SK-N-SH treated with all-trans-retinoic acid at 6 μM for 48 hours (cell line): Measurements from ENCODE around the gene TBC1D2.

Experiments used
- ATAC-seq: fragments of 200-7000 bp; cut with Tn5 transposase; 3 replicates; pipeline ENCODE4 v1.9.1; 2020; ENCODE audit warnings: mild to moderate bottlenecking, moderate library complexity
- ARNTL ChIP-seq: fragments of 450-650 bp; formaldehyde crosslinking; IDR thresholded peaks from 2 replicates; pipeline ENCODE4 v1.5.0; 2020; ENCODE audit warnings: low read depth, mild to moderate bottlenecking, moderate library complexity, borderline replicate concordance
- BACH2 ChIP-seq: fragments of 250-450 bp; sonication (Bioruptor Pico); IDR thresholded peaks from 2 replicates; pipeline ENCODE4 v1.9.0; 2021; ENCODE audit warnings: mild to moderate bottlenecking, borderline replicate concordance
- CREB5 ChIP-seq: fragments of 250-450 bp; sonication (Bioruptor Pico); IDR thresholded peaks from 2 replicates; pipeline ENCODE4 v1.5.1; 2020; ENCODE audit warnings: low read depth, mild to moderate bottlenecking, moderate library complexity
- CSDC2 ChIP-seq: fragments of 250-450 bp; sonication (Bioruptor Pico); IDR thresholded peaks from 2 replicates; pipeline ENCODE4 v1.5.0; 2020; ENCODE audit warnings: mild to moderate bottlenecking, moderate library complexity
- CSRNP3 ChIP-seq: fragments of 250-450 bp; sonication (Bioruptor Pico); IDR thresholded peaks from 2 replicates; pipeline ENCODE4 v1.5.1; 2021; ENCODE audit warnings: mild to moderate bottlenecking, moderate library complexity
- ESRRG ChIP-seq: fragments of 250-450 bp; sonication (Bioruptor Pico); IDR thresholded peaks from 2 replicates; pipeline ENCODE4 v1.6.1; 2021; ENCODE audit warnings: mild to moderate bottlenecking
- GLIS3 ChIP-seq: fragments of 250-450 bp; sonication (Bioruptor Pico); IDR thresholded peaks from 2 replicates; pipeline ENCODE4 v1.5.0; 2020; ENCODE audit warnings: mild to moderate bottlenecking, moderate library complexity
- ISL1 ChIP-seq: fragments of 250-450 bp; sonication (Bioruptor Pico); IDR thresholded peaks from 2 replicates; pipeline ENCODE4 v2.1.2; 2022; ENCODE audit warnings: mild to moderate bottlenecking, moderate library complexity
- OSR1 ChIP-seq: fragments of 250-450 bp; sonication (Bioruptor Pico); IDR thresholded peaks from 2 replicates; pipeline ENCODE4 v1.8.0; 2022; ENCODE audit warnings: moderate library complexity, mild to moderate bottlenecking, inconsistent platforms
- PATZ1 ChIP-seq: fragments of 250-450 bp; sonication (Bioruptor Pico); IDR thresholded peaks from 2 replicates; pipeline ENCODE4 v1.8.0; 2020; ENCODE audit warnings: mild to moderate bottlenecking, moderate library complexity, borderline replicate concordance
- POU6F1 ChIP-seq: fragments of 250-450 bp; sonication (Bioruptor Pico); IDR thresholded peaks from 2 replicates; pipeline ENCODE4 v1.8.0; 2021; ENCODE audit warnings: low read depth, mild to moderate bottlenecking, moderate library complexity, borderline replicate concordance
- PPARA ChIP-seq: fragments of 250-450 bp; sonication (Bioruptor Pico); IDR thresholded peaks from 2 replicates; pipeline ENCODE4 v1.5.0; 2020; ENCODE audit warnings: mild to moderate bottlenecking, borderline replicate concordance
- SNAI2 ChIP-seq: fragments of 250-450 bp; sonication (Bioruptor Pico); IDR thresholded peaks from 2 replicates; pipeline ENCODE4 v1.5.0; 2020; ENCODE audit warnings: mild to moderate bottlenecking, moderate library complexity
- TCF4 ChIP-seq: fragments of 250-450 bp; sonication (Bioruptor Pico); IDR thresholded peaks from 2 replicates; pipeline ENCODE4 v1.8.0; 2021; ENCODE audit warnings: mild to moderate bottlenecking, moderate library complexity, borderline replicate concordance
- TOX ChIP-seq: fragments of 250-450 bp; sonication (Bioruptor Pico); IDR thresholded peaks from 2 replicates; pipeline ENCODE4 v1.8.0; 2021; ENCODE audit warnings: mild to moderate bottlenecking, moderate library complexity, borderline replicate concordance
- TSHZ2 ChIP-seq: fragments of 250-450 bp; sonication (Bioruptor Pico); IDR thresholded peaks from 2 replicates; pipeline ENCODE4 v1.5.0; 2020; ENCODE audit warnings: mild to moderate bottlenecking, moderate library complexity
- ZC3H10 ChIP-seq: fragments of 250-450 bp; sonication (Bioruptor Pico); IDR thresholded peaks from 2 replicates; pipeline ENCODE4 v1.5.1; 2021; ENCODE audit warnings: mild to moderate bottlenecking, moderate library complexity
- ZFP3 ChIP-seq: fragments of 250-450 bp; sonication (Bioruptor Pico); IDR thresholded peaks from 2 replicates; pipeline ENCODE4 v1.5.0; 2020; ENCODE audit warnings: mild to moderate bottlenecking, moderate library complexity
- ZFP30 ChIP-seq: fragments of 450-650 bp; formaldehyde crosslinking; IDR thresholded peaks from 2 replicates; pipeline ENCODE4 v1.5.0; 2022; ENCODE audit warnings: mild to moderate bottlenecking, moderate library complexity
- ZNF565 ChIP-seq: fragments of 450-650 bp; formaldehyde crosslinking; conservative IDR thresholded peaks from 2 replicates; pipeline ENCODE4 v1.5.0; 2020; ENCODE audit warnings: low read depth, mild to moderate bottlenecking, moderate library complexity
- ZNF70 ChIP-seq: fragments of 450-650 bp; formaldehyde crosslinking; IDR thresholded peaks from 2 replicates; pipeline ENCODE4 v1.5.0; 2020; ENCODE audit warnings: mild to moderate bottlenecking, moderate library complexity
- ZNF8 ChIP-seq: fragments of 450-650 bp; formaldehyde crosslinking; IDR thresholded peaks from 2 replicates; pipeline ENCODE4 v1.5.0; 2020; ENCODE audit warnings: mild to moderate bottlenecking, moderate library complexity

The TBC1D2 gene

GRCh38 chr9:98298476-98298875 is 43.0 kb upstream of the TBC1D2 start:
- TF ChIP-seq SNAI2 (CRISPR knock-in tag): no peak
- no peak for TF ChIP-seq ZNF565 (CRISPR knock-in tag)
- no peak for TF ChIP-seq ZNF8 (CRISPR knock-in tag)
- no peak for TF ChIP-seq ZNF70 (CRISPR knock-in tag)
- no peak for TF ChIP-seq ZC3H10 (CRISPR knock-in tag)
- ATAC-seq: no peak

- TF ChIP-seq OSR1 (CRISPR knock-in tag) (no peak), PATZ1 (CRISPR knock-in tag) (no peak), GLIS3 (CRISPR knock-in tag) (no peak), TCF4 (no peak)
- ATAC-seq: no peak
Observed at GRCh38 chr9:98295824-98296223, 40.4 kb upstream of the TBC1D2 start.

- ATAC-seq: no peak
- TF ChIP-seq OSR1 (CRISPR knock-in tag) (no peak), BACH2 (CRISPR knock-in tag) (no peak), GLIS3 (CRISPR knock-in tag) (no peak)
Observed at GRCh38 chr9:98291820-98292219, 36.4 kb upstream of the TBC1D2 start.

- ATAC-seq: no peak
- TF ChIP-seq ZNF8 (CRISPR knock-in tag) (no peak), CSRNP3 (CRISPR knock-in tag) (no peak), ZFP30 (CRISPR knock-in tag) (no peak), SNAI2 (CRISPR knock-in tag) (no peak), ZNF70 (CRISPR knock-in tag) (no peak), GLIS3 (CRISPR knock-in tag) (no peak), CSDC2 (CRISPR knock-in tag) (no peak), PPARA (no peak), ZC3H10 (CRISPR knock-in tag) (no peak), TCF4 (no peak), TSHZ2 (CRISPR knock-in tag) (no peak), POU6F1 (CRISPR knock-in tag) (no peak), CREB5 (no peak), OSR1 (CRISPR knock-in tag) (no peak), ZFP3 (CRISPR knock-in tag) (no peak), TOX (CRISPR knock-in tag) (no peak), ARNTL (CRISPR knock-in tag) (no peak), ISL1 (CRISPR knock-in tag) (no peak), PATZ1 (CRISPR knock-in tag) (no peak), ESRRG (CRISPR knock-in tag) (no peak)
Observed at GRCh38 chr9:98290411-98290810, 35.0 kb upstream of the TBC1D2 start.
